ENCODE results near the gene KIAA0232. TPM values are rescaled to one million over a fixed set of nuclear protein-coding genes. Genes with fewer than 3 reads are reported as not detected.
"Not testable (repeated sequence)": the region's sequence is repeated elsewhere in the genome, so short reads cannot be mapped to it uniquely, and the experiment has no call there.

The KIAA0232 gene
- total and polyA plus RNA-seq, 7 donors, result 8.7 to 79.8 (median 53.3) TPM

DNA sequence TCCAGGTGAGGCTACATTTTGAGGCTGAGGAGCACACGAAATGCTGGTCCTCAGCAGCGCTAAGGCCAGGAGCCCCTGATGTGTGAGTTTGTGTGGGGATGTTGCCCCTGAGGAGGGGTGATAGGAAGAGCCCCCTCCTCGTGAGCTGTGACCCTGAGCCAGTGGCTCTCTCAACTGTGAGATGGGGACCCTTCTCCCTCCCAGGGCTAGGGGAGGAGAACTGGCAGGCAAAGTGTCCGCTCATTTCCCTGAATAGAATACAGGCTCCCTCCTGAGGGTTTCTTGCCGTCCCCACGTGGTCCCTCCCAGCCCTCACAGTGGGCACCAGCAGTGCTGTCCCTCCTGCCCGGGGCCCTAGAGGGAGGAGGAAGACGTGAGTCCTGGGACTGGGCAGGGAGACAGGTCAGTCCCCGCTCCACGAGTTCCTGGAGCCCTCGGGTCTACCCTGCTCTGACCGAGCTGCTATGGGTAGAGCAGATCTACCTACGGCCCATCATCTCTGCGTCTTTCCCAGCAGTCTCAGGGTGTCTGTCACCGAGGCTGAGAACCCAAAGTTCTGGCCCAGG lies 106.1 kb downstream of the KIAA0232 start:
- ATAC-seq, result no peak
- intact Hi-C loops (cut with DNase I), result no loop called here
- TF ChIP-seq, protein P1, sequence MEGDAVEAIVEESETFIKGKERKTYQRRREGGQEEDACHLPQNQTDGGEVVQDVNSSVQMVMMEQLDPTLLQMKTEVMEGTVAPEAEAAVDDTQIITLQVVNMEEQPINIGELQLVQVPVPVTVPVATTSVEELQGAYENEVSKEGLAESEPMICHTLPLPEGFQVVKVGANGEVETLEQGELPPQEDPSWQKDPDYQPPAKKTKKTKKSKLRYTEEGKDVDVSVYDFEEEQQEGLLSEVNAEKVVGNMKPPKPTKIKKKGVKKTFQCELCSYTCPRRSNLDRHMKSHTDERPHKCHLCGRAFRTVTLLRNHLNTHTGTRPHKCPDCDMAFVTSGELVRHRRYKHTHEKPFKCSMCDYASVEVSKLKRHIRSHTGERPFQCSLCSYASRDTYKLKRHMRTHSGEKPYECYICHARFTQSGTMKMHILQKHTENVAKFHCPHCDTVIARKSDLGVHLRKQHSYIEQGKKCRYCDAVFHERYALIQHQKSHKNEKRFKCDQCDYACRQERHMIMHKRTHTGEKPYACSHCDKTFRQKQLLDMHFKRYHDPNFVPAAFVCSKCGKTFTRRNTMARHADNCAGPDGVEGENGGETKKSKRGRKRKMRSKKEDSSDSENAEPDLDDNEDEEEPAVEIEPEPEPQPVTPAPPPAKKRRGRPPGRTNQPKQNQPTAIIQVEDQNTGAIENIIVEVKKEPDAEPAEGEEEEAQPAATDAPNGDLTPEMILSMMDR (IDR thresholded peaks at IDR 0.05), result no peak
- peaks cover 0 to 9% of the 10 kb centered on the region in 2 donors for H3K36me3 ChIP-seq (ENCODE audit: insufficient read depth in 1 of 2, low read depth in 1 of 2)
- no peak for DNase-seq
- H3K27ac ChIP-seq, result no peak overlapping the region
- no peaks in the 10 kb centered on the region for H3K9me3 ChIP-seq
- H3K27me3 ChIP-seq (ENCODE audit: insufficient read depth in 3 of 3, low read length in 2 of 3), result no peaks in the 10 kb centered on the region
- H3K4me1 ChIP-seq, result peaks cover 43% of the 10 kb centered on the region
- WGBS, 3 donors, result 70 to 82% (median 73%) methylated on average over 15 of the region's 15 CpGs
- H3K4me3 ChIP-seq, result no peak overlapping the region

GRCh38 chr4:6889101-6889735 lies 106.7 kb downstream of the KIAA0232 start:
- Histone ChIP-seq H3K4me1 (peaks cover 48% of the 10 kb centered on the region), H3K9me3 (no peaks in the 10 kb centered on the region), H3K27me3 (ENCODE audit: insufficient read depth in 3 of 3, low read length in 2 of 3) (no peaks in the 10 kb centered on the region), H3K4me3 (no peak overlapping the region), H3K27ac (no peak overlapping the region), H3K36me3 (ENCODE audit: insufficient read depth in 1 of 2, low read depth in 1 of 2) (peaks cover 0 to 5% of the 10 kb centered on the region in 2 donors)
- TF ChIP-seq, protein P1 (IDR thresholded peaks at IDR 0.05), result no peak
- intact Hi-C loops (cut with DNase I), result no loop called here
- DNase-seq (no peak), ATAC-seq (no peak)
- WGBS, 3 donors, result 89 to 92% (median 91%) methylated on average over 37 of the region's 37 CpGs

GRCh38 chr4:6889736-6890324 lies 107.3 kb downstream of the KIAA0232 start:
- intact Hi-C loops (cut with DNase I), result no loop called here
- Histone ChIP-seq H3K4me3 (no peak overlapping the region), H3K36me3 (ENCODE audit: insufficient read depth in 1 of 2, low read depth in 1 of 2) (no peaks in the 10 kb centered on the region), H3K27ac (no peak overlapping the region), H3K4me1 (peaks cover 46% of the 10 kb centered on the region), H3K9me3 (no peaks in the 10 kb centered on the region), H3K27me3 (ENCODE audit: insufficient read depth in 3 of 3, low read length in 2 of 3) (no peaks in the 10 kb centered on the region)
- DNase-seq (no peak), ATAC-seq (no peak)
- TF ChIP-seq, protein P1 (IDR thresholded peaks at IDR 0.05), result no peak
- WGBS, 3 donors, result 92 to 93% (median 92%) methylated on average over 15 of the region's 15 CpGs

GRCh38 chr4:6890358-6890757 lies 107.8 kb downstream of the KIAA0232 start:
- 94 to 100% (median 96%) methylated on average over 3 of the region's 3 CpGs for WGBS, 3 donors
- H3K36me3 ChIP-seq (ENCODE audit: insufficient read depth in 1 of 2, low read depth in 1 of 2), result no peaks in the 10 kb centered on the region
- no peak overlapping the region for H3K4me3 ChIP-seq
- DNase-seq (no peak), ATAC-seq (no peak)
- H3K9me3 ChIP-seq, result no peaks in the 10 kb centered on the region
- H3K27me3 ChIP-seq (ENCODE audit: insufficient read depth in 3 of 3, low read length in 2 of 3), result no peaks in the 10 kb centered on the region
- intact Hi-C loops (cut with DNase I), result no loop called here
- peaks cover 43% of the 10 kb centered on the region for H3K4me1 ChIP-seq
- H3K27ac ChIP-seq, result no peak overlapping the region
- TF ChIP-seq, protein P1 (IDR thresholded peaks at IDR 0.05), result no peak

GRCh38 chr4:6890971-6891370 lies 108.4 kb downstream of the KIAA0232 start:
- ATAC-seq; H3K9me3 ChIP-seq; H3K27ac ChIP-seq; H3K27me3 ChIP-seq (ENCODE audit: insufficient read depth in 3 of 3, low read length in 2 of 3); intact Hi-C loops (cut with DNase I); H3K4me3 ChIP-seq; DNase-seq; H3K36me3 ChIP-seq (ENCODE audit: insufficient read depth in 1 of 2, low read depth in 1 of 2): not testable (repeated sequence)
- 95 to 99% (median 98%) methylated on average over 9 of the region's 9 CpGs for WGBS, 3 donors
- H3K4me1 ChIP-seq, result peaks cover 36% of the 10 kb centered on the region

Data from psoas muscle (tissue), 8 donors.